Measurements from ENCODE around the gene BRCA2. TPM values are rescaled to one million over a fixed set of nuclear protein-coding genes. Genes with fewer than 3 reads are reported as not detected.

The BRCA2 gene
- total RNA-seq, 1 experiment from 2014 or later: 11.9 TPM

GRCh38 chr13:32281096-32281495 is 34.2 kb upstream of the BRCA2 start:
- ChIA-PET CTCF (interaction anchor here (0.6 to 1.2 kb wide), 4 partner anchors 13 to 279 kb away, joined by 3 read pairs; no protein-coding TSS in a partner anchor), POLR2A (interaction anchor here (0.6 to 0.7 kb wide), 2 partner anchors 11 to 16 kb away, joined by 3 to 4 read pairs; no protein-coding TSS in a partner anchor)
- no peak for DNase-seq (ENCODE audit: unreplicated experiment)
- no peak overlapping the region for H3K4me3 Mint-ChIP-seq (ENCODE audit: unreplicated experiment)
- no peak overlapping the region for H3K27ac Mint-ChIP-seq (ENCODE audit: low read depth, unreplicated experiment)
- H3K27me3 Mint-ChIP-seq (ENCODE audit: insufficient read depth, unreplicated experiment): no peaks in the 10 kb centered on the region
- no TSS peak for BruUV-seq (replicated peaks)
- H3K4me1 Mint-ChIP-seq (ENCODE audit: insufficient read depth, unreplicated experiment): peaks cover 12% of the 10 kb centered on the region
- peaks cover 15% of the 10 kb centered on the region for H3K36me3 Mint-ChIP-seq (ENCODE audit: insufficient read depth, unreplicated experiment)
- no peak for TF ChIP-seq CTCF (IDR thresholded peaks at IDR 0.05; ENCODE audit: unreplicated experiment)
- H3K9me3 Mint-ChIP-seq (ENCODE audit: unreplicated experiment): no peaks in the 10 kb centered on the region
- intact Hi-C loops (cut with micrococcal nuclease): no loop called here

DNA sequence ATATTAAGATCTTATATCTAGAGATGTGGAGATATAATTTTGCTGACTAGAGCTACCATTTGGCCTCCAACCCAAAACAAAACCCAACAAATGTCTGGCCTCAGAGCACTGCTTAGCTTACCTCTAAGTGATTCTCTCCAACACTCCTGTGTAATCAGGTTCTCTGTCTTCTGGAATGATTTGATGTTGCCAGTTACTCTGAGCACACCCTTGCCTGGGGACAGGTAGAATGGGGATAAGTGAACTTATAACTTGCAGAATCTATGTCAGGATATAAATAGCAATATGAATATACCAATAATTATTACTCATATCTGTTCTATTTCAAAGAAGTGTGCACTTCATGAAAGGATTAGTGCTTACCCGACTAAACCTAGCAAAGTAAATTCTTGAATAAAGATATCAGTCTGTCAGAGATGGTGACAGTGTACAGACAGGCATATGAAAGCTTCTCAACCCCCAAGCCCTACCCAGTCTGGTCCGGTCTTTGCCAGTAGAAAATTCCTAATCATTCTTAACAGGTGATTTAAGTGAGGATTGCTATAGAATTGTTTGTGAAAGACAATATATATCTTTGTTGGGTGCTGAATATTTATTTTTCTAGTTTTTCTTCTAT is 33.1 kb upstream of the BRCA2 start:
- intact Hi-C loops (cut with micrococcal nuclease): no loop called here
- H3K27me3 Mint-ChIP-seq (ENCODE audit: insufficient read depth, unreplicated experiment): no peaks in the 10 kb centered on the region
- ChIA-PET POLR2A (interaction anchor here (0.5 to 1.2 kb wide), 2 partner anchors 11 to 14 kb away, joined by 3 read pairs; no protein-coding TSS in a partner anchor), CTCF (interaction anchor here (0.5 to 1.2 kb wide), 5 partner anchors 14 to 280 kb away, joined by 3 to 4 read pairs (median 3); no protein-coding TSS in a partner anchor)
- no peaks in the 10 kb centered on the region for H3K9me3 Mint-ChIP-seq (ENCODE audit: unreplicated experiment)
- peaks cover 12% of the 10 kb centered on the region for H3K4me1 Mint-ChIP-seq (ENCODE audit: insufficient read depth, unreplicated experiment)
- DNase-seq (ENCODE audit: unreplicated experiment): no peak
- TF ChIP-seq CTCF (IDR thresholded peaks at IDR 0.05; ENCODE audit: unreplicated experiment): no peak
- no peak overlapping the region for H3K4me3 Mint-ChIP-seq (ENCODE audit: unreplicated experiment)
- H3K36me3 Mint-ChIP-seq (ENCODE audit: insufficient read depth, unreplicated experiment): peaks cover 8% of the 10 kb centered on the region
- H3K27ac Mint-ChIP-seq (ENCODE audit: low read depth, unreplicated experiment): no peak overlapping the region
- no TSS peak for BruUV-seq (replicated peaks)

DNA sequence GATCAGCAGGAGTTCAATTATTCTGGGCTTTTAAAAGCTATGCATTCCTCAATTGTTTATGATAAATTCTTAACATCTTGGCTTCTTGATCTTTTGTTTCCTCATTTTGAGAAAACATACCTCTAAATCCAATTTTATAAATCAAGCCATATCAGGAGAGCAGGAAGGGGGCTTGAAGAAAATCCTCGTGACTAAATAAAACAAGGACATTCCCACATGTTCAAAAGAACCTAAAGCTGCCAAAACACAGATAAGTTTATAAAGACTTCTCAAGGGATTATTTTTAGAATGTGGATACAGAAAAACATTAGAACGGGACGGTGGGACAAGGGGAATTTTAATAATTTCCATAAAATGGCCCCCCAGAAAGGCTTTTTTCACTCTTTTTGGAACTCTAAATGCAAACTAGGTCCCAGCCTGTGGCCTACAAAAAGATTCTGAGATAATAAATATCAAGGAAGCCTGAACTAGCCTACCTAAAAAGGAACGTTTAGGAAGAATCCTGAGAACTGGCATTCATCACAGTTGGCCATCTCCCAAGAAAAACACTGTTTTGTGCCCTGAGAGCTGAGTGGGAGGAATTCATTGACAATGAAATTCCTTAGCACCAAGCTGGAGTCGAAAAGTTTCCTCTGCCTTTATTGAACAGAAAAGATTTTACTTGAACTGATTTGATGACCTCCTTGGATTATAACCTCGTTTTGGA is 30.2 kb upstream of the BRCA2 start:
- CTCF ChIA-PET: interaction anchor here (0.7 to 1.5 kb wide), 5 partner anchors 16 to 376 kb away, joined by 3 to 7 read pairs (median 5); no protein-coding TSS in a partner anchor
- Mint-ChIP-seq H3K27ac (ENCODE audit: low read depth, unreplicated experiment) (peak overlapping the region; percentile 78), H3K36me3 (ENCODE audit: insufficient read depth, unreplicated experiment) (peaks cover 8% of the 10 kb centered on the region), H3K27me3 (ENCODE audit: insufficient read depth, unreplicated experiment) (no peaks in the 10 kb centered on the region), H3K4me3 (ENCODE audit: unreplicated experiment) (no peak overlapping the region), H3K9me3 (ENCODE audit: unreplicated experiment) (no peaks in the 10 kb centered on the region), H3K4me1 (ENCODE audit: insufficient read depth, unreplicated experiment) (peaks cover 12% of the 10 kb centered on the region)
- POLR2A ChIA-PET: interaction anchor here (0.6 to 1.8 kb wide), 5 partner anchors 10 to 160 kb away, joined by 3 to 8 read pairs (median 4); no protein-coding TSS in a partner anchor
- peak; percentile 95 for DNase-seq (ENCODE audit: unreplicated experiment)
- intact Hi-C loops (cut with micrococcal nuclease): no loop called here
- TF ChIP-seq CTCF (IDR thresholded peaks at IDR 0.05; ENCODE audit: unreplicated experiment): no peak
- no TSS peak for BruUV-seq (replicated peaks)

- intact Hi-C loops (cut with micrococcal nuclease): no loop called here
- DNase-seq (ENCODE audit: unreplicated experiment): peak; percentile 17
Observed at GRCh38 chr13:32285633-32285965, 29.7 kb upstream of the BRCA2 start.

More at GRCh38 chr13:32285633-32285965, 29.7 kb upstream of the BRCA2 start:
- Mint-ChIP-seq H3K27ac (ENCODE audit: low read depth, unreplicated experiment) (peak overlapping the region; percentile 78), H3K36me3 (ENCODE audit: insufficient read depth, unreplicated experiment) (peaks cover 6% of the 10 kb centered on the region), H3K4me1 (ENCODE audit: insufficient read depth, unreplicated experiment) (peaks cover 12% of the 10 kb centered on the region), H3K4me3 (ENCODE audit: unreplicated experiment) (no peak overlapping the region), H3K9me3 (ENCODE audit: unreplicated experiment) (no peaks in the 10 kb centered on the region), H3K27me3 (ENCODE audit: insufficient read depth, unreplicated experiment) (no peaks in the 10 kb centered on the region)
- TF ChIP-seq CTCF (IDR thresholded peaks at IDR 0.05; ENCODE audit: unreplicated experiment): no peak
- ChIA-PET POLR2A (interaction anchor here (0.6 to 1.8 kb wide), 5 partner anchors 10 to 161 kb away, joined by 3 to 8 read pairs (median 4); no protein-coding TSS in a partner anchor), CTCF (interaction anchor here (0.7 to 1.5 kb wide), 5 partner anchors 9 to 266 kb away, joined by 3 to 5 read pairs (median 3); no protein-coding TSS in a partner anchor)
- BruUV-seq (replicated peaks): no TSS peak

All from MCF 10A (cell line).